Fibroblast of mammary gland (primary cell): ENCODE measurements around the gene TNPO3.
A peak's percentile ranks its signal among the peaks of the same experiment; 100 is the strongest.

Experiments used
- DNase-seq: peaks from one replicate; pipeline ENCODE4 v3.0.0-alpha.2; 2010; ENCODE audit warnings: low read depth
- H3K4me3 ChIP-seq: 2 replicates; pipeline ENCODE4 v1.5.1; 2011; ENCODE audit warnings: low read depth, mild to moderate bottlenecking, low read length, moderate library complexity; ENCODE audit not compliant: control insufficient read depth
- CTCF ChIP-seq: conservative IDR thresholded peaks from 2 replicates; pipeline ENCODE4 v1.5.1; 2011; ENCODE audit warnings: low read depth, low read length, inconsistent platforms; ENCODE audit not compliant: control insufficient read depth, insufficient read depth

TNPO3 gene

GRCh38 chr7:129054438-129055293, at the start of gene TNPO3:
Gene TNPO3, minus strand, starts transcription at chr7:129055111. Its CDS starts 341 bp downstream, at chr7:129054770.
- peak; percentile 87 for DNase-seq
- no peak for TF ChIP-seq CTCF

GRCh38 chr7:129103561-129104324, 48.8 kb upstream of the TNPO3 start:
- DNase-seq: no peak
- TF ChIP-seq CTCF: no peak
- no peak overlapping the region for H3K4me3 ChIP-seq

More at GRCh38 chr7:129054438-129055293, at the start of gene TNPO3:
- peak within 1 kb of the TSS; percentile 96 for H3K4me3 ChIP-seq

- peak; percentile 58 for DNase-seq
- no peak for TF ChIP-seq CTCF
- H3K4me3 ChIP-seq: no peak overlapping the region
Measured at GRCh38 chr7:129101746-129102145, 46.8 kb upstream of the TNPO3 start.

GRCh38 chr7:129100827-129101166, 45.9 kb upstream of the TNPO3 start:
- no peak overlapping the region for H3K4me3 ChIP-seq
- no peak for TF ChIP-seq CTCF
- no peak for DNase-seq

GRCh38 chr7:129098409-129099084, 43.6 kb upstream of the TNPO3 start:
- no peak for TF ChIP-seq CTCF
- DNase-seq: no peak

GRCh38 chr7:129095258-129095657, 40.3 kb upstream of the TNPO3 start:
- DNase-seq: no peak
- H3K4me3 ChIP-seq: no peak overlapping the region
- no peak for TF ChIP-seq CTCF

More at GRCh38 chr7:129098409-129099084, 43.6 kb upstream of the TNPO3 start:
- no peak overlapping the region for H3K4me3 ChIP-seq
